HG03558 (cell line): ENCODE results near the gene SPATS2L.
A peak's percentile ranks its signal among the peaks of the same experiment; 100 is the strongest.

ENCODE experiments used
- ATAC-seq: cut with Tn5 transposase; IDR thresholded peaks from one replicate; pipeline ENCODE4 v1.9.1; 2021; ENCODE audit warnings: moderate number of reproducible peaks; ENCODE audit not compliant: unreplicated experiment; ENCODE audit errors: extremely low read depth

Gene SPATS2L

DNA sequence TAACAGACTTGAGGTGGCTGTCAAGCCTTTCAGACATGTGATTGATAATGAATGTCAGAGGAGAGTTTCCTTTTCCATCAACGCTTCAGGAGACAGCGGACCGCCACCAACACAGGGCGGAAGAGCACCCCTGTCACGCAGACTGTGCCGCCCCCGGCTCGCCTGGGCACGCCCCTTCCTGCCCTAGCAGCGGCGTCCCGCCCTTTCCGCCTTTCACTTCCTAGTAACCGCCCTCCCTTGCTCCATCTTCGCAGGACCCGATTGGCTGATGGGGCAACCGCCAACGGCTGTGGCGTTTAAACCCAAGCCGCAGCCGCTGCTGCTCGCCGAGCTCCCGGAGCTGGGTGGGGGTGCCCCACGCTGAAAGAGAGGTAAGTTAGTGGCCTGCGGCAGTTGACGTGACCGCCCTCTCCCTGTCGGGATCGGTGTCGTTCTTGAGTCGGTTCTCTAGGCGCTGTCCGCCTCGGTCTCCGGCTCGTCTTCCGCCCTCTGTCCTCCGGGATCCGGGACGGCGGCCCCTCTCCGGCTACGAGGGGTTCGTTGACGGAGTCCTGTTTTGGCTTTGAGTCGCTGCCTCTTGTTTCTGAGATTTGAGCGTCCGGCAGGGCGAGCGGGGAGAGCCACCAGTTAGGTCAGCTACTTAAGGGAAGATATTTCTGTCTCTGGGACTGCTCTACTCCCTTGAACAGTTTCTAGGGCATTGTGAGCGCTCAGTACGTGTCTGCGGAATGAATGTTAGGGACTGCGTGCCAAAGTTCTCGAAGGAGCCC lies 219.6 kb downstream of the SPATS2L start, which contains the start of gene SGO2:
TSS of gene SGO2 (plus strand) at position 326 of the 770 bp plus-strand sequence. CDS start 6,769 bp downstream, outside the sequence.
- ATAC-seq: peak; percentile 99

DNA sequence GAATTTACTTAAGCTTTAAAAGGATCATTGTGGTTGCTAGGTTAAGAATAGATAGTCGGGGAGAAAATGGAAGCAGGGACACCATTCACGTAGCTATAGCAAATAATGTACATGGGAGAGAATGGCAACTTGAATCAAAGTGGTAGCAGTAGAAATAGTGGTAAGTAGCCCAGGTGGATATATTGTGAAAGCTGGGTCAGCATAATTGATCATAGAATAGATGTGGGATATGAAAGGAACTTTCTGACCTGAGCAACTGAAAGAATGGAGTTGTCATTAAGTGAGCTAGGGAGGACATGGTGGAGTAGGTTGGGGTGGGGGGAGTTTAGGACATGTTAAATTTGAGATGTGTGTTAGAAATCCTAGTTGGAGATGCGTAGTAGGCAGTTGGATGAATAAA lies 221.7 kb downstream of the SPATS2L start:
- no peak for ATAC-seq
